GM21526 (cell line): ENCODE data around the gene PSMD8.
"Not testable (repeated sequence)": the region's sequence is repeated elsewhere in the genome, so short reads cannot be mapped to it uniquely, and the experiment has no call there.

Source experiments
- ATAC-seq: cut with Tn5 transposase; IDR thresholded peaks from one replicate; pipeline ENCODE4 v1.9.1; 2021; ENCODE audit warnings: moderate library complexity; ENCODE audit not compliant: unreplicated experiment, low FRiP score

The PSMD8 gene

DNA sequence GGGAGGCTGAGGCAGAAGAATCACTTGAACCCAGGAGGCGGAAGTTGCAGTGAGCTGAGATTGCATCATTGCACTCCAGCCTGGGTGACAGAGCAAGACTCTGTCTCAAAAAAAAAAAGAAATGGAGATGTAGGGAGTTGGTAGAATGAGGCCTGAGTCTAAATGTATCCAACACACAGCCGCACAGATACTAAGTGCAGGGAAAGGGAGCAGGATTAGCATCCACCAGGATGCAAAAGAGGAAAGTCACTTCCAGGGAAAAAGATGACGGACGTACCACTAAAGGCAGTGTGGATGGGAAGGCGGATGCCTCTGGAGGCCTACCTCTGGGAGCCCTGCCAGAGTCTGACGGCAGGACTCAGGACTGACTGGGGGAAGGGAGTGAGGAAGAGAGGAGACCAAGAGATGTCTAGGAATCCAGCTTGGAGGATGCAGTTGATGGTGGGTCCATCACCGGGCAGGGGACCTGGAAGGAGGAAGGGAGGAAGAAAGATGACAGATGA lies 35.3 kb downstream of the PSMD8 start:
- ATAC-seq, result no peak

DNA sequence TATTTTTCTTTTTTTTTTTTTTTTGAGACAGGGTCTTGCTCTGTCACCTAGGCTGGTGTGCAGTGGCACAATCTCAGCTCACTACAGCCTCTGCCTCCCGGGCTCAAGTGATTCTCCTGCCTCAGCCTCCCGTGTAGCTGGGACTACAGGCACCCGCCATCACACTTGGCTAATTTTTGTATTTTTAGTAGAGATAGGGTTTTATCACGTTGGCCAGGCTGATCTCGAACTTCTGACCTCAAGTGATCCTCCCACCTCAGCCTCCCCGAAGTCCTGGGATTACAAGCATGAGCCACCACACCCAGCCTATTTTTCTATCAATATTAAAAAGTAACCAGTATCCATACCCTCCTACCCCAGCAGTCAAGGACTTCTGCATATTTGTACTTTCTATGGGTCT lies 36.0 kb downstream of the PSMD8 start:
- ATAC-seq, result not testable (repeated sequence)

- ATAC-seq, result no peak
Observed at GRCh38 chr19:38411041-38411712, 36.8 kb downstream of the PSMD8 start.

GRCh38 chr19:38411898-38412297 lies 37.5 kb downstream of the PSMD8 start:
- not testable (repeated sequence) for ATAC-seq

DNA sequence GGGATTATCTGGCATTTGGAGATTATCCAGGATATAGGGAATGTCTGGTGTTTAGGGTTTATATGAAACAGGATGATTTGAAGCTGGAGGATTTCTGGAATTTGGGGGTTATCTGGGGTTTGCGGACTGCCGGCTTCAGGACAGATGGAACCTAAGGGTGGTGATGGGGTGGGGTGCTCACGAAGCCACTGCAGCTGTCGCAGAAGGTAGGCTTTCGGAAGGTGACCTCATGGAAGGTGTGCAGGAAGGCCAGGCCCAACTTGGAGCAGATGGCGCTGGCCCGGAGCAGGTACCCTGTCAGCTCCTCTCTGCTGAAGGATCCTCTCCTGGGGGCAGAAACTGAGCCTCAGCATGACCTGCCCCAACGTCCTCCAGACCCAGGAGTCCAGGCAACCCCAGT lies 38.1 kb downstream of the PSMD8 start:
- ATAC-seq, result no peak

DNA sequence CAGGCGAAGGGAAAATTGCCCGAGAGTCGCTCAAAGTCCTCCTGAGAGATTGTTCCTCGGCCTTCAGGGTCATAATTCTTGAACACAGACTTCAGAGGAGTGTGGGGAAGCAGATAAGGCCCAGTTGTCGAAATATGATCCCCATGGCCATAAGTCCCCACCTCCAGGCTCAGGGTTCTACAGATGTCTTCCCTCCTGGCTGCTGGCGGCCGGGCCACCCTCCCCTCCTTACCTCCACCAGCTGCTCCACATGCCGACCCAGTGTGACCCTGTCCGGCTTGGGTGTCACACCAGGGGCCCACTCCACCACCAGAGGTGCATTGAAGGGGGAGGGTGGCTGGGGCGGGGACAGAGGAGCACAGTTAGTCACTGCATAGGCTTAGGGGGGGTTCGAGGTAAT lies 38.6 kb downstream of the PSMD8 start:
- no peak for ATAC-seq

DNA sequence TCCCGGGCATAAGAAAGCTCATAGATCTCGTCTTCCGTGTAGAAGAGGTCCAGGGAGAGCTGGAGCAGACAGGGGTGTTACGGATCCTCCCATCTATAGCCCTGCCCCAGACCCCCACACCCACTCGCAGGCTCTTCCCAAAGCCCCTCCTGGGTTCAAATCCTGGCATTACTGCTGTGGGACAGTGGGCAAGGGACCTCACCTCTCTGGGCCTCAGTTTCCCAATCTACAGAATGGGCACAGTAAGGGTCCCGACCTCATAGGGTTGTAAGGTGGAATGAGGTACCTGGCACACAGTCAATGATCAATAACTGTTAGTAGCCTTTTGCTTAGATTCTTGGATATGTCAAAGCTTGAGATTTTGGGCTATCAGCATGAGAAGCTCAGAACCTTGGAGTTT lies 39.0 kb downstream of the PSMD8 start:
- no peak for ATAC-seq

DNA sequence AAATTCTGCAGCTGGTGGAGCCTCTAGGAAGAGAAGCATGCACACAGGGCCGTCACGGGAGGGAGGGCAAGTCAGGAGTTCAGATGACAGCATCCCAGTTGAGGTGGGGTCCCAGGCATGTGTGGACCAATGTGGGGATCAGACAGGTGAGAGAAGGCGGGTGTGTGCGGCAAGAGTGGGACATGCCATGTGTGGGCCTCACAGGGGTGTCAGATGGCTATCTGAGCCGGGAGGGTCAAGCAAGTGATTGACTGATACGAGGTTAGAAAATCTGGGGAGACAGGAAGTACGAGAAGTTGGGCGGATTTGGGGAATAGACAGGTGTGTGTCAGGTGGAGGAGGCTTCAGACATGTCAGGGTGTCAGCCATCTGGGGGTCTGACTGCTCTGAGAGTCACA lies 42.8 kb downstream of the PSMD8 start:
- ATAC-seq, result no peak

GRCh38 chr19:38417544-38418506 lies 43.5 kb downstream of the PSMD8 start:
- no peak for ATAC-seq

- ATAC-seq, result no peak
Observed at GRCh38 chr19:38420935-38421334, 46.6 kb downstream of the PSMD8 start.

DNA sequence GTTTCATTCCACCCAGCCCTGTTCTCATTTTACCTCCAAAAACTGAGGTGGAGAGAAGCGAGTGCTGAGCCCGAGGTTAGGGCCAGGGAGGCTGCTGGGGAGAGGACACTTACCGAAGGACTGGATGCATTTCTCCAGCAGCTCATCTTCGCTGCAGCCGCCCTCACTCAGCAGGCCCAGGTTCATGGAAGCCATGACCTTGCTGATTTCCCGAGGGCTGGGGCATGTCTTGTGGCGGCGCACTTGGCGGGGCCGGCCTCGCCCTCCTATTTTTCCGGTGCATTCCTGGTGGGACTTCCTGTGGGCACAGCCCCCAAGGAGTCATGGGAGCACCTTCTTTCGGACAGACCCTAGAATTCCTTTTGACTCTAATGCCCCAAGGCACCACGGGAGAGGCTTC lies 47.5 kb downstream of the PSMD8 start:
- ATAC-seq, result no peak

- no peak for ATAC-seq
Observed at GRCh38 chr19:38422438-38422837, 48.1 kb downstream of the PSMD8 start.

DNA sequence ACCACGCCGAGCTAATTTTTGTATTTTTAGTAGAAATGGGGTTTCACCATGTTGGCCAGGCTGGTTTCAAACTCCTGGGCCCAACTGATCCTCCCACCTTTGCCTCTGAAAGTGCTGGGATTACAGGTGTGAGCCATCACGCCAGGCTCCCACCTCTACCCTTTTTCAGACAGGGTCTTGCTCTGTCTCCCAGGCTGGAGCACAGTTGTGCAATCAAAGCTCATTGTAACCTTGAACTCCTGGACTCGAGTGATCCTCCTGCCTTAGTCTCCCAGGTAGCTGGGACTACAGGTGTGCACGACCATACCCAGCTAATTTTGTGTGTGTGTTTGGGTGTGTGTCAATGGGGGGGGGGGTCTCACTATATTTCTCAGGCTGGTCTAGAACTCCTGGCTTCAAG lies 49.9 kb downstream of the PSMD8 start:
- ATAC-seq, result no peak

DNA sequence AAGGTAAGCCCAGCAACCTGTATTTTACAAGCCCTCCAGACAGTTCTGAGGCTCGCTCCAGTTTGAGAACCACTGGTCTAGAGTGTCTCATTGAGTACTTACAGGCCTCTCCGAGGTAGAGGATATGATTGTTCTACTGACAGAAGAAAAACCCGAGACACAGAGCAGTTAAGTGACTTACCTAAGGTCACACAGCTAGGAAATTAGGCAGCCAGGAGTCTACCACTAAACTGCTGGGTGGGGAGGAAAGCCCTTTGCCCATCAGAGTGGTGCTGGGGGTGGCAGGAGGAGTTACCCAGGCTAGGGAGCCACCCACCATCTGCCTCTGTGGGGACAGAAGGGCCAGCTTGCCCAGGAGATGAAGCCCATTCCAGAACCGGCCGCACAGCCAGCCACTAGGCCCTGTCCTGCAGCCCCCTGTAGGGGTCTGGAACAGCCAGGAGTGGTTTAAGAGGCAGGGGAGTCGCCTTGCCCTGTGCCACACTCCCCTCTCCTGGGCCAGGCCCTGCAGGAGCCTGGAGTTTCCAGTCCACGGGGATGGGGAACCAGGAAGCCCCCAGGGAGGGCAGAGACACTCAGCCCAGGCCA lies 50.9 kb downstream of the PSMD8 start:
- no peak for ATAC-seq

DNA sequence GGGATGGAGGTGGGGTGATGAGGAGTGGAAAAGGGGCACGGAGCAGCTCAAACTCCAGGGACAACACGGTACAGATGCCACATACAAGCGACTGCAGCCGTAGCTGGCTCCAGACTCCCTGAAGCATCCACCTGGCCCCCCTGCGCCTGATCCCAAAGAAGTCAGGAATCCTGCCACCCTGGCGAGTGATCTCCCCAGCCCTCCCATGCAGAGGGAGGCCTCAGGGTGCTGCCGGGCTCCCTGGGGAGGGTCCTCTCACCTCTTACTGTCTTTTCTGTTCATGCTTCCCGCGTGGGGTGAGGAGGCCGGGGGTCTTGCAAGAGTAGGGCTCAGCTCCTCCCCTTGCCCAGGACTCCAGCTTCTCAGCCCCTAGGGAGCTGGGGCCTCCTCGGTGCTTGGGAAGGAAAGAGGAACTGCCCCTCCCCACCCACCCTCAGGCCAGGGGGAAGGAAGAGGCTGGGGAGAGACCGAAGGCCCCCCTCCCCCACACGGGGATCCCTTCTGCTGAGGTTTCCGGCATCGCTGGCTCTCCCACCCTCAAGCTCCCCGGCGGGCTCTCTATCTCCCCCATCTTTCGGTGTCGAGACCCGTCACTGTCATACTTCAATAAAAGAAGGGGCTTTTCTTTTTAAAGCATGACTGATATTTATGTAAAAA lies 51.6 kb downstream of the PSMD8 start, which contains the start of gene RASGRP4:
RASGRP4 (minus strand) TSS at position 410 of the 657 bp plus-strand sequence; CDS start at position 282, 128 bp downstream.
- ATAC-seq, result no peak

DNA sequence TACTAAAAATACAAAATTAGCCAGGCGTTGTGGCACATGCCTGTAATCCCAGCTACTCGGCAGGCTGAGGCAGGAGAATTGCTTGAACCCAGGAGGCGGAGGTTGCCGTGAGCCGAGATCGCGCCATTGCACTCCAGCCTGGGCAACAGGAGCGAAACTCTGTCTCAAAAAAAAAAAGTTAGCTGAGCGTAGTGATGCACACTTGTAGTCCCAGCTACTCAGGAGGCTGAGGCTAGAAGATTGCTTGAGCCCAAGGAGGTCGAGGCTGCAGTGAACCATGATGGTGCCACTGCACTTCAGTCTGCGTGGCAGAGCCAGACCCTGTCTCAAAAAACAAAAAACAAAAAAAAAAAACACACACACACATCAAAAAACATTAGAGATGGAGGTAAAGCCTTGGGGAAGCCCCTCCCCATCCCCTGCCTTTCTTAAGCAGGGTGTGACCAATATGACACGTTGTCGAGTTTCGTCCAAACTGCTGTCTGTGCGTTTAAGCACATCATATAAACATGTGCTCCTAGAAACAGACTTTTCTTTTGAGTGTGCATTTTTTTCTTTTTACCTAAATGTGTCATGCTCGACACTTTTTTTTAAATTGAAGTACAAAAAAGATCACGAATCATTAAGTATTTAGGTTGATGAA lies 52.8 kb downstream of the PSMD8 start:
- ATAC-seq, result not testable (repeated sequence)

GRCh38 chr19:38429055-38429810 lies 54.9 kb downstream of the PSMD8 start:
- ATAC-seq, result no peak

DNA sequence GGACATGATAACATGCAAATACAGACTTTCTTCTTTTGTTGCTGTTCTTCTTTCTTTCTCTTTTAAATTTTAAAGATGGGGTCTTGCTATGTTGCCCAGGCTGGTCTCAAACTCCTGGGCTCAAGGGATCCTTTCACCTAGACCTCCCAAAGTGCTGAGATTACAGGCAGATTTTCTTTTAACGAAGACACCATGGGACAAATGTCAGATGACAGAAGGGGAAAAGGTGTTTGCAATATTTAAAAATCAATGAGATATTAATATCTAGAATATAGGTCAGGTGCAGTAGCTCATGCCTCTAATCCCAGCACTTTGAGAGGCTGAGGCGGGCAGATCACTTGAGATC lies 55.4 kb downstream of the PSMD8 start:
- no peak for ATAC-seq

DNA sequence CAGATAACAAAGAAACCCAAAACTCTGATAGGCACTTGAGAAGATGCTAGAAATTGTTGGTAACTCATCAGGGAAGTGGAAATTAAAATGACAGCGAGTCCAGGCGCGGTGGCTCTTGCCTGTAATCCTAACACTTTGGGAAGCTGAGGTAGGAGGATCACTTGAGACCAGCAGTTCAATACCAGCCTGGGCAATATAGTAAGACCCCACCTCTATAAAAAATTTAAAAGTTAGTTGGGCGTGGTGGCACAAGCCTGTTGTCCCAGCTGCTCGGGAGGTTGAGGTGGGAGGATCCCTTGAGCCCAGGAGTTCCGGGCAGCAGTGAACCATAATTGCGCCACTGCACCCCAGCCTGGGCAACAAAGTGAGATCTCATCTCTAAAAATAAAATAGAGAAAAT lies 56.6 kb downstream of the PSMD8 start:
- no peak for ATAC-seq
